Activated naive CD8-positive, alpha-beta T cell treated with anti-CD3 and anti-CD28 coated beads for 36 hours (primary cell): ENCODE results near the gene GPR146. TPM values are rescaled to one million over a fixed set of nuclear protein-coding genes. Genes with fewer than 3 reads are reported as not detected.
A peak's percentile ranks its signal among the peaks of the same experiment; 100 is the strongest.

Experiments used
- DNase-seq: peaks from one replicate; pipeline ENCODE4 v3.0.0; 2021
- H3K27ac Mint-ChIP-seq: one replicate; pipeline ENCODE4 v1.8.0; 2022; ENCODE audit warnings: mild to moderate bottlenecking, moderate library complexity, mixed read lengths
- H3K27me3 Mint-ChIP-seq: one replicate; pipeline ENCODE4 v1.8.0; 2022; ENCODE audit warnings: mild to moderate bottlenecking, mixed read lengths
- H3K36me3 Mint-ChIP-seq: one replicate; pipeline ENCODE4 v1.8.0; 2021; ENCODE audit warnings: mild to moderate bottlenecking, mixed read lengths
- H3K4me1 Mint-ChIP-seq: one replicate; pipeline ENCODE4 v1.8.0; 2021; ENCODE audit warnings: mixed read lengths
- H3K4me3 Mint-ChIP-seq: one replicate; pipeline ENCODE4 v1.8.0; 2022; ENCODE audit warnings: mild to moderate bottlenecking, moderate library complexity, mixed read lengths
- H3K9me3 Mint-ChIP-seq: one replicate; pipeline ENCODE4 v1.8.0; 2022; ENCODE audit warnings: mixed read lengths
- total RNA-seq, 2 experiments: library from RNA; stranded (reverse); gene quantifications; one replicate each; pipeline ENCODE4 v1.2.3, GENCODE V29; 2021

The GPR146 gene
- total RNA-seq, 2 experiments from 2014 or later: 2.4 to 2.8 TPM

DNA sequence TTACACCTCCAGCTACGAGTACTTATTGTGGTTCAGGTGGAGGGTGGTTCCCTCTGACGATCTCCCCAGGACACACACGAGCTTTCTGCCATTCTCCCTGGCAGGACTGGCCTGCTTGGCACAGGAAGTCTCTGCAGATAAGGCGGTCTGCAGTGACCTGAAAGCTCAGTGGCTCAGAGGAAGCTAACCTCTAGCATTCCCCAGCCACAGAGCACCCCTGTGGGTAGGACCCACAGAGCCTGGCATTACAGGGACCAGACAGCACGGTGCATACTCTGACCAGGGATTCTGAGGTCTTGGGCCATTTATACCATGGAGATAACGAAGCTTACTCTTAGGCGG lies 1.9 kb upstream of the GPR146 start:
- H3K4me1 Mint-ChIP-seq: peaks cover 26% of the 10 kb centered on the region
- H3K9me3 Mint-ChIP-seq: no peaks in the 10 kb centered on the region
- DNase-seq: no peak
- no peaks in the 10 kb centered on the region for H3K27me3 Mint-ChIP-seq
- H3K36me3 Mint-ChIP-seq: no peaks in the 10 kb centered on the region
- no peak overlapping the region for H3K27ac Mint-ChIP-seq
- H3K4me3 Mint-ChIP-seq: no peak overlapping the region

DNA sequence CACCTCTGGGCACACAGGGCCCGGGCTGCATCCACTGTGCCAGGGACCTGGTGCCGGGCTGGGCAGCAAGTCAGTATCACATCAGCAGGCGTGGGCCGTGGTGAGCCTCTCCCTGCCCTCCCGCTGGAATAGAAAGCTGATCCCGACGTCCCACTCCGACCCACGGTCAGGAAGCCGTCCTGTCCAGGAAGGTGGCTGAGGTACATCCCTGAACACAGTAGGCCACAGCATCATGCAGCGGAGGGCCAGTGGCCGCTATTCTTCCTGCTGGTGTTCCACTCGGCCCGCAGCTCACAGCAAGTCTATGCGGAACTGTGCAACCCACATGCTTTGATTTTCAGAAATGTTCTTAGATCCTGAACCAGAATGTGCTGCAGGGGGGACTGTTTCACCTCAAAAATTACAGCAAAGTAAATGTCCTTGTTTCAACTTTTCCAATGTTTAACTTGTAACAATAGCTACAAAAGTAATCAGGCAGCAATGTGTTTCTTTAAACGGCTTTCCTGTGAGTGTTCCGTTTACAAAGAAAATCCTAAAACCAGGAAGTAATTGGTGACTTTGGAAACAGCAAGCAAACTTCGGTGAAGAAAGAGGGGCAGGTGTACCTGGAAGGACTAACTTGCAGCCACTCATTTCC lies 676 bp upstream of the GPR146 start:
- H3K4me3 Mint-ChIP-seq: peak overlapping the region; percentile 63
- H3K4me1 Mint-ChIP-seq: peaks cover 36% of the 10 kb centered on the region
- H3K9me3 Mint-ChIP-seq: no peaks in the 10 kb centered on the region
- H3K36me3 Mint-ChIP-seq: no peaks in the 10 kb centered on the region
- H3K27ac Mint-ChIP-seq: peak overlapping the region; percentile 59
- H3K27me3 Mint-ChIP-seq: no peaks in the 10 kb centered on the region
- no peak for DNase-seq

DNA sequence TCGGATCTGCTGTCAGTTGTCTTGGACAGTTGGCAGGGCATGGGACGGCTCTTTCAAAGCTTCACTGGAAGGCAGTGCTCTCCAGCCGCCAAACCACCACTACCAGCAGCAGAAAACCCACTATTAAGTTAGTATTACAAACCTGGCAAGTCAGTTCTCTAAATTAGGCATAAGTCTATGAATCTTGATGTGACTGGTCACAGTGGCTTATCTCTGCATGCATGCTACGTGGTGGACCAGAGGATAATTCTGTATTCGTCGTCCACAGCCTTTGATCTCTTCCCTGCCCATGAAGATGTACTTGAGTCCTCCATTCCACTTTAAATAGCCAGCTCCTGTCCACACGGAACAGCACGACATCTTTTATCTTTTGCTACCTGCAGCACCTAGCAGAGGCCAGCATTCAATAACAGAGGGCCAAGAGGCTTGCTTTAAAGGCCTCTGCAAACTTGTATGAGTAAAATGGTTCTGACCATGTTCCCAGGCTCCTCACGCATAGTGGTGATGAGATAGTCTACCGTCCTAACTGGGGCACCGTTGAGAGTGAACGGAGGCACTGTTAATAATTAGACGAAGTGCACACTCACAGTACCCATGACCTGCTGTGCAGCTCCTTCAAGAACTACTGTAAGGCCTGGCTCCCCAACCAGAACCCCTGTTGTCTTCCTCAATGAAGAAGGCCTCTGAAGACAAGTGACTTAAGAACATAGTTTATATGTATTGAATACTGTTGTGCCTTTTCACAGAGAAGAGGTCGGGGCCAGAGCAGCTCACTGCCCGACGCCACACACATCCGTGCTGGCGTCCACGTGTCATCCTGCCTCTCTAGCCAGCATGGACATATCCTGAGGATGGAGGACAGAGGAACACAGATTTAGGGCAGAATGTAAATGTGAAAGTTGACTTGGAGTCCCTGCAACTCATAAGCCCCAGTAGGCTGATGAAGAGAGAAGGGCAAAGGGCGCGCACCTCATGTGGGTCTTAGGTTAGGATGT lies 1.0 kb downstream of the GPR146 start:
- Mint-ChIP-seq H3K4me3 (peak overlapping the region; percentile 82), H3K36me3 (no peaks in the 10 kb centered on the region), H3K4me1 (peaks cover 50% of the 10 kb centered on the region), H3K27ac (peak overlapping the region; percentile 11), H3K27me3 (no peaks in the 10 kb centered on the region), H3K9me3 (no peaks in the 10 kb centered on the region)
- no peak for DNase-seq

DNA sequence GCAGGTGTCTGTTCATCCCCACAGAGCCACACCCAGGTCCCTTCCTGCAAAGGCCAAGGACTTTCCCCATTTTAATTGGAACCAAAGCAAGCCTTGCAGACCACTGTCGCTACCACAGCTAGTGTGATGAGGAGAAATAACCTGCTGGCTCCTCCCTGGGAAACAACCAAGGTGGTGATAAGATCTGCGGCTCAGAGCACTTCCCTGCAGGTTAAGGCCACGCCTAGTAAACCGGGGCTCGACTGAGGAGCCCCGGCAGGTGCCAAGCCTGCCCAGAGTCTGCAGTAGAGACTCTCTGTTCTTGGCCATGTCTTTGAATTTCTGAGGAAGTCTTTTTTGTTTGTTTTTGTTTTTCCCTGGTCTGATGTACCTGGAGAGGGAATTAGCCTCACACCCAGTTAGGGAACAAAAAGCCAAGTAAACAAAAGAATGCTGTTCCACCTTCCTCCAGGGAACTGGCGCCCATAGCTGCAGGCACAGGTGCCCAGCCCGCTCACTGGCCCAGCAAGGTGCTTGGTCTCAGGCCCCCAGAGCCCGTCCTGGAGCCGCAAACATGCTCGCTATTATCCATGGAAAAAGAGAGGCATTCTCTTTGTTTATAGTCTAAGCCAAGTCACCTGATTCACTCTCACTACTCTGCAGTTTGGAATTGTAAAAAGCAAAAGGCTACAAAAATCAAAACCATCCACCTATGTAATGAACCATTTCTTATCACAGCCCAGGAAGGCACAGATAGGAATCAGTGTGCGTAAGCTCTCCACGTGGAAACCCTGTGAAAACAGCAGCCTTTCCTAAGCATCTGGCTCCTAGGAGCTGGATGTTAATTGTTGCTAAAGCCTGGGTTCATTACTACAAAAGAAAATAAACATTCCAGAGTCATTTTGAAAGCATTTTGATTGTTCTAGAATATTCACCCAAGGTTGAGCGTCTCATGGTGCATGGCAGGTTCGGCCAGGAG lies 2.7 kb downstream of the GPR146 start:
- H3K27ac Mint-ChIP-seq: no peak overlapping the region
- no peak overlapping the region for H3K4me3 Mint-ChIP-seq
- peaks cover 50% of the 10 kb centered on the region for H3K4me1 Mint-ChIP-seq
- DNase-seq: no peak
- no peaks in the 10 kb centered on the region for H3K27me3 Mint-ChIP-seq
- no peaks in the 10 kb centered on the region for H3K36me3 Mint-ChIP-seq
- no peaks in the 10 kb centered on the region for H3K9me3 Mint-ChIP-seq

DNA sequence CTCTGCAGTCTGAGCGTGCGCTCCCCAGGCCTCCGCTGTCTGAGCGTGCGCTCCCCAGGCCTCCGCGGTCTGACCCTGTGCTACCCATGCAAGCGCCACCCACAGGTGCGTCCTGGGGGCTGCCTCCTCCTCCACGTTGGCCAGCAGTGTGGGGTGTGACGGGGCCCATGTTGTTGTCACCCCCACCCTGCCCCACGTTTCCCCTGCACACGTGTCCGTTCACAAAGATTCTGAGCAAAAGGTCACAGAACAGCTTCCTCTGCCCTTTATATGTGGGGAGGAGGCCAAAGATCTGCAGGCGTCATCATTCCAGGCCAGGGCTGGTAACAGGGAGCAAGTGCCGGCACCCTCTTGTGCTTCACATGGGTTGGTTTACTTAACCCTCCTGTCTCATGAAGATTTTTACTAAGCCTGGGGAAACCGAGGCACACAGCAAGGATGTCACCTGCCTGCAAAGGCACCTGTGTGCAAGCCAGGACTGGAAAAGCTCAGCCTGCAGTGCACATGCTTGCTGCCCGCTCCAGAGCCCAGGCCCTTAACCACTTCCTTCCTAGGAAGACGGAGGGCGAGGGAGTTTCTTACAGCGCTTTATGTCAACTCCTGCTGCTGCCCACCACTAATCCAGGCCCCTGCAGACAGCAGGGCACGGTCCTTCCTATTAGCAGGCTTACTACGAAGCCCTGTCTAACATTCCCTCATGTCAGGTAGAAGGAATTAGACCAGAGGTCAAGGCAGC lies 4.8 kb downstream of the GPR146 start:
- Mint-ChIP-seq H3K9me3 (no peaks in the 10 kb centered on the region), H3K4me3 (no peak overlapping the region), H3K4me1 (peaks cover 43% of the 10 kb centered on the region), H3K27me3 (no peaks in the 10 kb centered on the region), H3K36me3 (no peaks in the 10 kb centered on the region), H3K27ac (no peak overlapping the region)
- DNase-seq: peak; percentile 32

DNA sequence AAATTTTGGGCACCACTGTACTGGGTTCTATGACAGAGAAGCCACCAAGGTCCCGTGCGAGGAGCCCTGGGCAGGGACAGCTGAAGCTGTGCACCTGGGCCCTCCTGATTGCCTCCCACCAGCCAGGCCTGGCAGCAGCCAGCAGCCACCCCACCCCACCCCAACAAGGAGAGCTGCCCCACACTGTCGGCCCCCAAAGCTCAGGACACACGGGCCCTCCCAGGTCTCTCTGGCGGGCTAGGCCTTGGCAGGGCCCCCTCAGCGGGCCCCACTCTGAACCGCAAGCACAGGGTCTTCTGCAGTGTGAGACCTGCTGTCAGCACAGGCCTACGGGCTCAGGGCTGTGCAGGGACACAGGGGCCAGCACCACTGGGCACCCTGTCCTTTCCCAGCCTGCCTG lies 5.5 kb downstream of the GPR146 start:
- H3K36me3 Mint-ChIP-seq: no peaks in the 10 kb centered on the region
- no peaks in the 10 kb centered on the region for H3K9me3 Mint-ChIP-seq
- H3K27ac Mint-ChIP-seq: no peak overlapping the region
- H3K4me1 Mint-ChIP-seq: peaks cover 44% of the 10 kb centered on the region
- no peak overlapping the region for H3K4me3 Mint-ChIP-seq
- H3K27me3 Mint-ChIP-seq: no peaks in the 10 kb centered on the region
- no peak for DNase-seq

DNA sequence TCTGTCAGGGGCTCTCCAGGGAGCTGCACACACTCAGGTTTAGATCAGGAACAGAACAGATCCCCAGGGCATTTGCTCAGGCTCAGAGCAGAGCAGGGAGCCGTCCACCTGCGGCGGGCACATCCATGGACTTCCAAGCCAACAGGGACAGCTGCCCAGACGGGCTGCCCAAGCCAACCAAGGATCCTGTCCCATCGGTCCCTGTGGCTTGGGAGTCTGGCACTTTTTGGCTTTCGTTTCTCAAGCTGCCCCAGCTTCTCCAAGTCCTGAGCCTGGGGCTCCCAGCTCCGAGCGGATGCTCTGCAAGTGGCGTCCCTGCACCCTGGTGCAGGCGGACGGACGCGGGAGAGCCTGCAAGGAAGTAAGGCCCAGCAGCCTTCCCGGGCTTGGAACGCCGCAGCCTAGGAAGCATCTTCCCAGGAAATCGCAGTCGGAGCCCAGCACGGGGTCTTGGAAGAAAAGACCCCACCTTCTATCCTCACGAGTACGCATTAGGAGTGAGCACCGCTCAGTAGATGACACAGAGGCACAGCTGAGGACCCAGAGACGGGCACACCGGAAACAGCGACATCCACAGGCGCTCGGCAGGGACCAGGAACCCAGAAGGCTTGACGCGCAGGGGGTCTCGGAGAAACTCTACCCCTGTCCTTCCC lies 6.0 kb downstream of the GPR146 start:
- peaks cover 44% of the 10 kb centered on the region for H3K4me1 Mint-ChIP-seq
- H3K36me3 Mint-ChIP-seq: no peaks in the 10 kb centered on the region
- H3K4me3 Mint-ChIP-seq: no peak overlapping the region
- no peak for DNase-seq
- H3K9me3 Mint-ChIP-seq: no peaks in the 10 kb centered on the region
- no peaks in the 10 kb centered on the region for H3K27me3 Mint-ChIP-seq
- no peak overlapping the region for H3K27ac Mint-ChIP-seq

DNA sequence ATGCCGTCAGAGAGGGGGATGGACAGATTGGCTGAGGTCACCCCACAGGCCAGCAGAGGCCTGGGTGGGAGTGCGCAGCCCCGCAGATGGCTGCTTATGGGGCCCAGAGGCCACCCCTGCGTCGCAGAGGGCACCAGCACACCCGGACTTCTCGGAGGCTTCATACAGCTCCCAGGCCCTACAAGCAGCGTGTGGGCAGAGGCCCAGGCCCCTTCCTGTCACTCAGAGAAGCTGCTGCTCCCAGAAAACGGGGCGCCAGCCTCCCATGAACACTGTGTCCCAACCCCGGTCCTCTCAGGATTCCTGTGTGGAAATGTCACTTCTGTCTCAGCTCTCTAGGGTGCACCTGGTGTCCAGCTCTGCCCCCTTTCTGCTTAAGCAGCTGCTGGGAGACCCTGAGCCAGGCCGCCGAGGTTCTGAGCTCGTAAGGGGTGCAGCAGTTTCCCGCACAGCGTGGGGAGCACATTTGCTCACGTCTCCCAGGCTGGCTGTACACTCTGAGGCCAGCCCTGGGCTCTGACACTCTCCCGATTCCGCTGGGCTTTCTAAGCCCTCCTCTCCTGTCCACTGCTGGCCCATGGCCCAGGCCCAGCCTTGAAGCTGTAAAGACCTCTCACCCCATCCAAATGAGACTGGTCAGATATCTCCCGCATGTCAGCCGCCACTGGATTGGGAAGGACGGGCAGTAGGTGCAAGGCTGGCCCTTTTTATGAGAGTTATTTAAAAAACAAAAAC lies 6.8 kb downstream of the GPR146 start:
- Mint-ChIP-seq H3K4me3 (no peak overlapping the region), H3K27me3 (no peaks in the 10 kb centered on the region), H3K4me1 (peaks cover 40% of the 10 kb centered on the region), H3K9me3 (no peaks in the 10 kb centered on the region), H3K36me3 (no peaks in the 10 kb centered on the region), H3K27ac (no peak overlapping the region)
- DNase-seq: no peak

DNA sequence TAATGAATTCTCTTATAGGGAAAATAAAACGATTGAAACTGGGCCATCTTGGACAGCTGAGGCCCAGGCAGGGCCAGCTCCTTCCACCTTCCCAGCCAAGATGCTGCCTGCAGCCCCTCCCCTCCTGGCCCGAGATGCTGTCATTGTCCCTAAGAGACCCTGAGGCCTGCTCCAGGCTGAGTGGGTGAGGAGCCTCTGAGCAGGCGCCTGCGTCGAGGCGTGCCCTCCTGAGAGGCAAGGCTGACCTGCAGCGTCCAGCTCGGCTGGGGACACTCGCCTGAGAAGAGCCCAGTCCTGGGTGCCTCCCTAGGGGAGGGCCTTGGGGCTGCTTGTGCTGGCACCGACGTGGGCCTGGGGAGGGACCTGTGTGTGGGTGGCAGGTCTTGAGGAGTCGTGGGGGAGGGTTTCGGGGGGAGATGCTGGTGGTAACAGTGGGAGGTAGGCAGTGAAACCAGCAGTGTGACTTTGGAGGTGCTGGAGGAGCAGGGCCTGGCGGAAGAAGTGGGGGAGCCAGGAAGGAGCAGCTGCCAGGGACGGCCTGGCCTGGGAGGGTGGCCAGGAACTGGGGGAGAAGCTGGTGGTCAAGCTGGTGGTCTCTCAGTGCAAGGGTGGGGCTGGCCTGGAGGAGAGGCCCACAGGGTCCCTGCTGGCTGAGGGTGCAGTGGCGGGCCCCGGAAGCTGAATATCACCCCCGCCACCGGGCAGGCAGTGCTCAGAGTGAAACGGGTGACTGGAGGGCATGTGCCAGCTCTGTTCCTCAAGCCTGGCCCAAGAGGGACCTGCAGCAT lies 7.9 kb downstream of the GPR146 start:
- Mint-ChIP-seq H3K4me3 (no peak overlapping the region), H3K9me3 (no peaks in the 10 kb centered on the region), H3K27me3 (no peaks in the 10 kb centered on the region), H3K36me3 (no peaks in the 10 kb centered on the region), H3K4me1 (peaks cover 35% of the 10 kb centered on the region), H3K27ac (no peak overlapping the region)
- DNase-seq: no peak

DNA sequence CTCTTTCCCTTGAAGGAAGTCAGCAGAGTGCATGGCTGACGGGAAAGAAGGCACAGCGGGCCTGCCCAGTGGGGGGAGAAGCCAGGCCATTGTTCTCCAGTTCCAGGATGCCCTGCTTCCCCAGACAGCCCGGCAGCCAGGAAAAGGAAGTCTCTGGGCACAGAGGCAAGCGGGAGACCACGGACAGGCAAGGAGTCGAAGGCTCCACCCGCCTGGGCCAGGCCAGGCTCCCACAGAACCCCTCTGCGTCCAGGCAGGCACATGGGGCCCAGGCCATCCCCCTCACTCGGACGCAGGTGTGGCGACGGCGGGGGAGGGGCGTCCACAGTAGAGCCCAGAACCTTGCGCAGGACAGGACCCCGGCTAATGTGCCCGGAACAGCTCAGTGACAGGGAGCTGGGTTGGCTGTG lies 8.7 kb downstream of the GPR146 start:
- no peak overlapping the region for H3K27ac Mint-ChIP-seq
- DNase-seq: no peak
- H3K4me3 Mint-ChIP-seq: no peak overlapping the region
- H3K27me3 Mint-ChIP-seq: no peaks in the 10 kb centered on the region
- H3K4me1 Mint-ChIP-seq: peaks cover 31% of the 10 kb centered on the region
- H3K36me3 Mint-ChIP-seq: no peaks in the 10 kb centered on the region
- H3K9me3 Mint-ChIP-seq: no peaks in the 10 kb centered on the region

DNA sequence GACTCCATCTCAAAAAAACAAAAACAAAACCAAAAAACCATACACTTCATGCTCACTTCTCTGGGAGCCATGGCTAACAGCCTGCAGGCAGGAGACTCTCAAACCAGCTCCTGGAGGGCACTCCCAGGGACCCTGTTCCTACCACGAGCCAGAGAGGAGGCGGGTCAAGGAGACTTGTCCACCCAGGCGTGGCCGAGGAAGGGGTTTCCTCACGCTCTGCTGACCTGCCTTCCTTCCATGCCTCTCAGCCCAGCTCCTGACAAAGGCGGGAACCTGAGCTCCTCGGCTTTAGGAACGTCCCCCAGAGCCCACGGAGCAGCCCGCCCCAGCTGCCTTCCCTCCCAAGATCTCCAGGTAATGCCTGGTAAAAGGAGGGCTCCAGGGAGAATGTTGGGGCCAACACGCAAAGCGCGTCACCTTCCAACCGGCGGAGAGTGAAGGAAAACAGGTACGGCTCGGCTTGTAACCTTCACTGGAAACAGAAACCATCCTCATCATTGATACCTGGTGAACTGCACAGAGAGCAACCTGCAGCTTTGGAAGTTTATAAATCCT lies 9.5 kb downstream of the GPR146 start:
- no peaks in the 10 kb centered on the region for H3K27me3 Mint-ChIP-seq
- DNase-seq: no peak
- no peaks in the 10 kb centered on the region for H3K36me3 Mint-ChIP-seq
- H3K27ac Mint-ChIP-seq: no peak overlapping the region
- no peaks in the 10 kb centered on the region for H3K9me3 Mint-ChIP-seq
- H3K4me3 Mint-ChIP-seq: no peak overlapping the region
- peaks cover 23% of the 10 kb centered on the region for H3K4me1 Mint-ChIP-seq

DNA sequence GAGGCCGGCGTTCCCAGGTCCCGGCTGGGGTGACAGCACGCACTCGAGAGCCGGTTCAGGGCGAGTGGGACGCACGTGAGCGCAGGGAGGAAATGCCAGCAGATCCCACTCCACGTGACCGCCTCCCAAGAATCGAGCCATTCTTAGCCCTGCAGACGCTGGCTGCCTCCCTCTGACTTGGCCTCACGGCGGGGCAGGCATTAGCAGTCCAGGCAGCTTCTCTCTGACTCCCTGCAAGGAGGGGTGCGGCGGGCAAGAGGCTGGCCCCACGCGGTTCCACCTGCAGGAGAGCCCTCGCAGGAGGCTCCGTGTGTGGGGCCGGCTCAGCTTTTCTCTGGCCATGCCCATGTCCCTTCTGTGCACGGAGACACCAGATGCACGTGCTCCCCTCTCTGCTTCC lies 10.1 kb downstream of the GPR146 start:
- H3K27me3 Mint-ChIP-seq: no peaks in the 10 kb centered on the region
- peaks cover 18% of the 10 kb centered on the region for H3K4me1 Mint-ChIP-seq
- H3K36me3 Mint-ChIP-seq: no peaks in the 10 kb centered on the region
- no peak overlapping the region for H3K27ac Mint-ChIP-seq
- H3K4me3 Mint-ChIP-seq: no peak overlapping the region
- no peaks in the 10 kb centered on the region for H3K9me3 Mint-ChIP-seq
- DNase-seq: no peak
